CD4-positive, alpha-beta T cell (primary cell): ENCODE results near the gene PDE6C. TPM values are rescaled to one million over a fixed set of nuclear protein-coding genes. Genes with fewer than 3 reads are reported as not detected.

Source experiments
- ATAC-seq: fragments of 200-7000 bp; cut with Tn5 transposase; one replicate; pipeline ENCODE4 v1.10.0; 2022; ENCODE audit warnings: mild to moderate bottlenecking; ENCODE audit not compliant: poor library complexity
- CTCF ChIA-PET: fragments of 350-600 bp; sonication (Branson Sonifier 250); formaldehyde crosslinking; loops from one replicate; lab custom pipeline; 2021; ENCODE audit warnings: antibody characterized with exemption, inconsistent platforms; lab: Charles Lee
- POLR2A ChIA-PET: fragments of 350-600 bp; sonication (Branson Sonifier 250); formaldehyde crosslinking; loops from one replicate; lab custom pipeline; 2021; ENCODE audit warnings: antibody characterized with exemption, inconsistent platforms; lab: Charles Lee
- DNase-seq, 14 experiments: peaks; one replicate each; pipeline ENCODE4 v3.0.0-alpha.2; 2013 to 2020; ENCODE audit warnings: mixed read lengths in 2 of 14
- H3K27ac ChIP-seq, 2 donors: one replicate each; pipeline versions ENCODE4 v1.5.1 to v1.7.0; 2013; ENCODE audit warnings: low read length in 2 of 2, low read depth in 1 of 2, mild to moderate bottlenecking in 1 of 2
- H3K27me3 ChIP-seq, 2 experiments: 1 replicate in 1 of 2; 2 replicates in 1 of 2; pipeline versions ENCODE4 v1.6.1 to v1.7.0; 2013; ENCODE audit warnings: low read length in 2 of 2, control low read depth in 1 of 2, mild to moderate bottlenecking in 1 of 2, moderate library complexity in 1 of 2; ENCODE audit not compliant: insufficient read depth in 2 of 2, control insufficient read depth in 1 of 2
- H3K36me3 ChIP-seq: one replicate; pipeline ENCODE4 v1.6.1; 2013; ENCODE audit warnings: low read length, control low read depth; ENCODE audit not compliant: insufficient read depth
- H3K4me1 ChIP-seq: one replicate; pipeline ENCODE4 v1.6.1; 2013; ENCODE audit warnings: low read length, control low read depth; ENCODE audit not compliant: insufficient read depth
- H3K4me3 ChIP-seq: one replicate; pipeline ENCODE4 v1.5.1; 2013; ENCODE audit warnings: mild to moderate bottlenecking, low read length, moderate library complexity
- H3K9me3 ChIP-seq, 2 experiments: 1 replicate in 1 of 2; 2 replicates in 1 of 2; pipeline versions ENCODE4 v1.6.1 to v1.7.0; 2013; ENCODE audit warnings: low read length in 2 of 2, mild to moderate bottlenecking in 2 of 2, control low read depth in 1 of 2, moderate library complexity in 1 of 2; ENCODE audit not compliant: control insufficient read depth in 1 of 2, insufficient read depth in 1 of 2
- H3K27ac Mint-ChIP-seq: one replicate; pipeline ENCODE4 v1.8.0; 2020; ENCODE audit warnings: mixed read lengths
- H3K27me3 Mint-ChIP-seq: one replicate; pipeline ENCODE4 v1.8.0; 2021; ENCODE audit warnings: mixed read lengths
- H3K36me3 Mint-ChIP-seq: one replicate; pipeline ENCODE4 v1.8.0; 2021; ENCODE audit warnings: low read depth, mixed read lengths
- H3K4me1 Mint-ChIP-seq: one replicate; pipeline ENCODE4 v1.8.0; 2021; ENCODE audit warnings: low read depth, mixed read lengths
- H3K4me3 Mint-ChIP-seq: one replicate; pipeline ENCODE4 v1.8.0; 2020; ENCODE audit warnings: mild to moderate bottlenecking, mixed read lengths
- H3K9me3 Mint-ChIP-seq: one replicate; pipeline ENCODE4 v1.8.0; 2020; ENCODE audit warnings: mixed read lengths
- CTCF ChIP-seq: fragments of 200-600 bp; IDR thresholded peaks from one replicate; pipeline ENCODE4 v1.8.0; 2022; ENCODE audit warnings: antibody characterized with exemption, mild to moderate bottlenecking
- intact Hi-C, 2 experiments: fragments of 100-400 bp; cut with DNase I in 1 of 2; cut with micrococcal nuclease in 1 of 2; formaldehyde crosslinking; loops; one replicate each; pipeline versions ENCODE4 v1.15.1 to v1.9.0; 2023 to 2025; cut with DNase I, micrococcal nuclease
- total RNA-seq, 174 experiments: library from RNA in 2 of 174; stranded (reverse) in 2 of 174; gene quantifications; one replicate each; pipeline ENCODE4 v1.2.3 and lab custom pipeline; 2021 to 2026

Gene PDE6C
- total RNA-seq, 2 experiments from 2014 or later: not detected

GRCh38 chr10:93711891-93712290 is 99.6 kb downstream of the PDE6C start:
- intact Hi-C loops: no loop called here
- no peak overlapping the region for H3K4me3 ChIP-seq
- no peak overlapping the region for H3K27ac ChIP-seq
- H3K4me3 Mint-ChIP-seq: no peak overlapping the region
- no peaks in the 10 kb centered on the region for H3K36me3 ChIP-seq
- H3K27me3 Mint-ChIP-seq: peaks cover 7% of the 10 kb centered on the region
- H3K27ac Mint-ChIP-seq: no peak overlapping the region
- ATAC-seq (no peak), DNase-seq (no peak)
- ChIA-PET CTCF (no interaction called here), POLR2A (no interaction called here)
- H3K27me3 ChIP-seq: no peaks in the 10 kb centered on the region
- no peak for TF ChIP-seq CTCF
- H3K4me1 ChIP-seq: no peaks in the 10 kb centered on the region
- no peaks in the 10 kb centered on the region for H3K9me3 ChIP-seq
- no peaks in the 10 kb centered on the region for H3K36me3 Mint-ChIP-seq
- no peaks in the 10 kb centered on the region for H3K9me3 Mint-ChIP-seq
- H3K4me1 Mint-ChIP-seq: no peaks in the 10 kb centered on the region

GRCh38 chr10:93712593-93712992 is 100.3 kb downstream of the PDE6C start:
- Mint-ChIP-seq H3K9me3 (no peaks in the 10 kb centered on the region), H3K4me3 (no peak overlapping the region)

DNA sequence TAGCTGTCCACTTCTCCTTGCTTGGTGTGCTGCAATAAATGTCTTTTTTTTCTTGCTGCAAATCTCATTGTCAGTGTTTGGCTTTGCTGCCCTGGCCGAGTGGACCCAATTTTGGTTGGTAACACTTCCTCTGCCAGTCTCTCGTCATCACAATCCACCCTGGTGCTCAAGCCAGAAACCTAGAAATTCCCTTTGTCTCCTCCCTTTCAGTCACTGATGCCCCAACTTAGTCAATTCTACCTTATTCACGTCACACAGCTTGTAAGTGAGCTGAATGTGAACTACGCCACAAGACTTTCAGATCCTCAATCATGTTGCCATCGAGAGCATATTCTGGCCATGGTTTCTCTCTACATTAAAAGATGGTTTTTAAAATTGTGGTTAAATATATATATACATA is 103.0 kb downstream of the PDE6C start:
- H3K27me3 ChIP-seq: no peaks in the 10 kb centered on the region
- Mint-ChIP-seq H3K4me3 (no peak overlapping the region), H3K36me3 (no peaks in the 10 kb centered on the region), H3K27me3 (peaks cover 32% of the 10 kb centered on the region), H3K9me3 (no peaks in the 10 kb centered on the region), H3K27ac (no peak overlapping the region), H3K4me1 (no peaks in the 10 kb centered on the region)
- intact Hi-C loops: no loop called here
- H3K4me3 ChIP-seq: no peak overlapping the region
- ATAC-seq: no peak
- H3K36me3 ChIP-seq: no peaks in the 10 kb centered on the region
- peak in 3 of 14 experiments; percentile 24 to 28 (median 26) for DNase-seq
- ChIA-PET POLR2A (no interaction called here), CTCF (no interaction called here)
- H3K9me3 ChIP-seq: no peaks in the 10 kb centered on the region
- no peaks in the 10 kb centered on the region for H3K4me1 ChIP-seq
- no peak for TF ChIP-seq CTCF
- H3K27ac ChIP-seq: no peak overlapping the region

More at GRCh38 chr10:93712593-93712992, 100.3 kb downstream of the PDE6C start:
- no peaks in the 10 kb centered on the region for H3K27me3 ChIP-seq
- no peak overlapping the region for H3K4me3 ChIP-seq
- Mint-ChIP-seq H3K36me3 (no peaks in the 10 kb centered on the region), H3K4me1 (no peaks in the 10 kb centered on the region), H3K27me3 (peaks cover 10% of the 10 kb centered on the region), H3K27ac (no peak overlapping the region)
- DNase-seq (no peak), ATAC-seq (no peak)
- no peaks in the 10 kb centered on the region for H3K4me1 ChIP-seq
- no peak overlapping the region for H3K27ac ChIP-seq
- intact Hi-C loops: no loop called here
- H3K36me3 ChIP-seq: no peaks in the 10 kb centered on the region
- ChIA-PET POLR2A (no interaction called here), CTCF (no interaction called here)
- no peaks in the 10 kb centered on the region for H3K9me3 ChIP-seq
- no peak for TF ChIP-seq CTCF

Other genes with a start within 250 kb of the PDE6C start
- gene MYOF, start 130.2 kb upstream of the PDE6C start, total RNA-seq: under 1 TPM; 0.14 to 0.27 TPM
- gene CEP55, start 115.9 kb upstream of the PDE6C start, total RNA-seq: under 1 TPM; 0.16 to 0.17 TPM
- gene FFAR4, start 45.9 kb upstream of the PDE6C start, total RNA-seq: not detected
- not detected for gene RBP4, start 11.3 kb upstream of the PDE6C start, total RNA-seq
- gene FRA10AC1, start 90.1 kb downstream of the PDE6C start, total RNA-seq: 10 to 100 TPM in 1 of 2 experiments, 1 to 10 TPM in 1; 10.0 to 10.3 TPM
- not detected for gene LGI1, start 145.4 kb downstream of the PDE6C start, total RNA-seq